Measurements from ENCODE around the gene GMPS.
"Not testable (repeated sequence)": the region's sequence is repeated elsewhere in the genome, so short reads cannot be mapped to it uniquely, and the experiment has no call there.

Gene GMPS

GRCh38 chr3:155854141-155854940 is 16.1 kb upstream of the GMPS start, which contains the start of gene SLC33A1:
Gene SLC33A1, minus strand, starts transcription at chr3:155854427. Its CDS starts 430 bp downstream, at chr3:155853997.
- H3K27ac ChIP-seq (ENCODE audit: low read depth, low read length), result peak within 1 kb of the TSS; percentile 46
- H3K27me3 ChIP-seq (ENCODE audit: insufficient read depth, low read length), result no peaks in the 10 kb centered on the region
- peaks cover 12% of the 10 kb centered on the region; the same call in 1 of the 2 replicates for H3K4me1 ChIP-seq (ENCODE audit: insufficient read depth, low read length)
- H3K9ac ChIP-seq (ENCODE audit: low read depth, low read length), result peak within 1 kb of the TSS; percentile 75
- WGBS, result 3% methylated on average over 50 of the region's 50 CpGs
- H3K36me3 ChIP-seq (ENCODE audit: insufficient read depth, low read length), result no peaks in the 10 kb centered on the region
- H3K9me3 ChIP-seq (ENCODE audit: insufficient read depth, low read depth, low read length), result no peaks in the 10 kb centered on the region
- peak within 1 kb of the TSS; percentile 80 for H3K4me3 ChIP-seq (ENCODE audit: low read length)

- H3K9me3 ChIP-seq (ENCODE audit: insufficient read depth, low read depth, low read length), result no peaks in the 10 kb centered on the region
- no peak overlapping the region for H3K4me3 ChIP-seq (ENCODE audit: low read length)
- H3K9ac ChIP-seq (ENCODE audit: low read depth, low read length), result no peak overlapping the region
- no peak overlapping the region for H3K27ac ChIP-seq (ENCODE audit: low read depth, low read length)
- WGBS, result 73% methylated on average over 2 of the region's 2 CpGs
- no peaks in the 10 kb centered on the region for H3K27me3 ChIP-seq (ENCODE audit: insufficient read depth, low read length)
- no peaks in the 10 kb centered on the region for H3K36me3 ChIP-seq (ENCODE audit: insufficient read depth, low read length)
- H3K4me1 ChIP-seq (ENCODE audit: insufficient read depth, low read length), result no peaks in the 10 kb centered on the region
These were observed 10.6 kb upstream of the GMPS start for GRCh38 chr3:155859859-155860258.

- H3K9ac ChIP-seq (ENCODE audit: low read depth, low read length); H3K27me3 ChIP-seq (ENCODE audit: insufficient read depth, low read length); H3K9me3 ChIP-seq (ENCODE audit: insufficient read depth, low read depth, low read length); H3K27ac ChIP-seq (ENCODE audit: low read depth, low read length); H3K4me1 ChIP-seq (ENCODE audit: insufficient read depth, low read length); H3K4me3 ChIP-seq (ENCODE audit: low read length); H3K36me3 ChIP-seq (ENCODE audit: insufficient read depth, low read length): not testable (repeated sequence)
- WGBS, result 92% methylated on average over 5 of the region's 5 CpGs
These were observed 10.0 kb upstream of the GMPS start for GRCh38 chr3:155860424-155860823.

- H3K9me3 ChIP-seq (ENCODE audit: insufficient read depth, low read depth, low read length), result no peaks in the 10 kb centered on the region
- H3K9ac ChIP-seq (ENCODE audit: low read depth, low read length), result no peak overlapping the region
- H3K27ac ChIP-seq (ENCODE audit: low read depth, low read length), result no peak overlapping the region
- WGBS, result 100% methylated on average over 1 of the region's 2 CpGs
- H3K4me1 ChIP-seq (ENCODE audit: insufficient read depth, low read length), result no peaks in the 10 kb centered on the region
- H3K36me3 ChIP-seq (ENCODE audit: insufficient read depth, low read length), result no peaks in the 10 kb centered on the region
- H3K4me3 ChIP-seq (ENCODE audit: low read length), result no peak overlapping the region
- H3K27me3 ChIP-seq (ENCODE audit: insufficient read depth, low read length), result no peaks in the 10 kb centered on the region
These were observed 8.8 kb upstream of the GMPS start for GRCh38 chr3:155861476-155862183.

GRCh38 chr3:155862290-155862982 is 8.0 kb upstream of the GMPS start:
- not testable (repeated sequence) for H3K9me3 ChIP-seq (ENCODE audit: insufficient read depth, low read depth, low read length); H3K36me3 ChIP-seq (ENCODE audit: insufficient read depth, low read length); H3K4me3 ChIP-seq (ENCODE audit: low read length); H3K27me3 ChIP-seq (ENCODE audit: insufficient read depth, low read length); H3K4me1 ChIP-seq (ENCODE audit: insufficient read depth, low read length); H3K27ac ChIP-seq (ENCODE audit: low read depth, low read length); H3K9ac ChIP-seq (ENCODE audit: low read depth, low read length)
- WGBS, result 89% methylated on average over 11 of the region's 12 CpGs

- WGBS, result 89% methylated on average over 12 of the region's 12 CpGs
- Histone ChIP-seq H3K4me1 (ENCODE audit: insufficient read depth, low read length) (no peaks in the 10 kb centered on the region), H3K9me3 (ENCODE audit: insufficient read depth, low read depth, low read length) (no peaks in the 10 kb centered on the region), H3K9ac (ENCODE audit: low read depth, low read length) (no peak overlapping the region), H3K36me3 (ENCODE audit: insufficient read depth, low read length) (no peaks in the 10 kb centered on the region), H3K4me3 (ENCODE audit: low read length) (no peak overlapping the region), H3K27ac (ENCODE audit: low read depth, low read length) (no peak overlapping the region), H3K27me3 (ENCODE audit: insufficient read depth, low read length) (no peaks in the 10 kb centered on the region)
These were observed 7.2 kb upstream of the GMPS start for GRCh38 chr3:155863072-155863784.

- 22% methylated on average over 1 of the region's 3 CpGs for WGBS
- no peaks in the 10 kb centered on the region for H3K27me3 ChIP-seq (ENCODE audit: insufficient read depth, low read length)
- H3K4me1 ChIP-seq (ENCODE audit: insufficient read depth, low read length), result peaks cover 18% of the 10 kb centered on the region
- H3K4me3 ChIP-seq (ENCODE audit: low read length), result peak overlapping the region; percentile 46
- H3K9ac ChIP-seq (ENCODE audit: low read depth, low read length), result peak overlapping the region; percentile 35
- peak overlapping the region; percentile 84 for H3K27ac ChIP-seq (ENCODE audit: low read depth, low read length)
- H3K9me3 ChIP-seq (ENCODE audit: insufficient read depth, low read depth, low read length), result no peaks in the 10 kb centered on the region
- H3K36me3 ChIP-seq (ENCODE audit: insufficient read depth, low read length), result no peaks in the 10 kb centered on the region
These were observed 759 bp upstream of the GMPS start for GRCh38 chr3:155869691-155870090.

GRCh38 chr3:155870945-155871745 is 695 bp downstream of the GMPS start:
- no peaks in the 10 kb centered on the region for H3K27me3 ChIP-seq (ENCODE audit: insufficient read depth, low read length)

GRCh38 chr3:155871746-155872158 is 1.3 kb downstream of the GMPS start:
- no peaks in the 10 kb centered on the region for H3K9me3 ChIP-seq (ENCODE audit: insufficient read depth, low read depth, low read length)
- H3K36me3 ChIP-seq (ENCODE audit: insufficient read depth, low read length), result no peaks in the 10 kb centered on the region
- peak overlapping the region; percentile 99 for H3K9ac ChIP-seq (ENCODE audit: low read depth, low read length)
- H3K4me1 ChIP-seq (ENCODE audit: insufficient read depth, low read length), result peaks cover 25% of the 10 kb centered on the region
- no peaks in the 10 kb centered on the region for H3K27me3 ChIP-seq (ENCODE audit: insufficient read depth, low read length)
- peak overlapping the region; percentile 96 for H3K27ac ChIP-seq (ENCODE audit: low read depth, low read length)
- under 1% methylated on average over 19 of the region's 19 CpGs for WGBS
- peak overlapping the region; percentile 75 for H3K4me3 ChIP-seq (ENCODE audit: low read length)

More at GRCh38 chr3:155870945-155871745, 695 bp downstream of the GMPS start:
- Histone ChIP-seq H3K36me3 (ENCODE audit: insufficient read depth, low read length) (no peaks in the 10 kb centered on the region), H3K9ac (ENCODE audit: low read depth, low read length) (peak overlapping the region; percentile 99), H3K9me3 (ENCODE audit: insufficient read depth, low read depth, low read length) (no peaks in the 10 kb centered on the region), H3K4me3 (ENCODE audit: low read length) (peak overlapping the region; percentile 75), H3K4me1 (ENCODE audit: insufficient read depth, low read length) (peaks cover 25% of the 10 kb centered on the region), H3K27ac (ENCODE audit: low read depth, low read length) (peak overlapping the region; percentile 96)
- WGBS, result under 1% methylated on average over 85 of the region's 85 CpGs
